Measurements from ENCODE around the gene FERMT3.

GRCh38 chr11:64246871-64247728 lies 40.6 kb downstream of the FERMT3 start, which contains the start of gene PPP1R14B:
- TF ChIP-seq POLR2A (IDR thresholded peaks at IDR 0.05; ENCODE audit: low read depth, low read length) (peak; percentile 14), CTCF (IDR thresholded peaks at IDR 0.05; ENCODE audit: extremely low read depth in 1 of 2, insufficient read depth in 1 of 2, low read depth in 1 of 2, low read length in 2 of 2) (no peak), EZH2 (IDR thresholded peaks at IDR 0.05; ENCODE audit: borderline replicate concordance, low read depth, low read length, severe bottlenecking) (no peak), GATA2 (IDR thresholded peaks at IDR 0.05; ENCODE audit: insufficient read depth, insufficient read length, low read depth, low read length) (no peak), JUN (IDR thresholded peaks at IDR 0.05; ENCODE audit: borderline replicate concordance, insufficient read depth, insufficient read length, low read depth) (no peak)
- TF ChIP-seq, protein P1, sequence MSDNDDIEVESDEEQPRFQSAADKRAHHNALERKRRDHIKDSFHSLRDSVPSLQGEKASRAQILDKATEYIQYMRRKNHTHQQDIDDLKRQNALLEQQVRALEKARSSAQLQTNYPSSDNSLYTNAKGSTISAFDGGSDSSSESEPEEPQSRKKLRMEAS (IDR thresholded peaks at IDR 0.05; ENCODE audit: insufficient read depth, insufficient read length): peak; percentile 74

Measured in endothelial cell of umbilical vein (primary cell).